ENCODE data around the gene EDAR.

GRCh38 chr2:109027702-109028101 lies 38.7 kb upstream of the EDAR start:
- TF ChIP-seq CTCF (IDR thresholded peaks at IDR 0.05) (no peak), JUN (IDR thresholded peaks at IDR 0.05) (no peak), POLR2A (IDR thresholded peaks at IDR 0.05; ENCODE audit: low read length) (no peak), NPAS2 (CRISPR knock-in tag; IDR thresholded peaks at IDR 0.05; ENCODE audit: borderline replicate concordance) (no peak)
